ENCODE measurements around the gene EPB41.

DNA sequence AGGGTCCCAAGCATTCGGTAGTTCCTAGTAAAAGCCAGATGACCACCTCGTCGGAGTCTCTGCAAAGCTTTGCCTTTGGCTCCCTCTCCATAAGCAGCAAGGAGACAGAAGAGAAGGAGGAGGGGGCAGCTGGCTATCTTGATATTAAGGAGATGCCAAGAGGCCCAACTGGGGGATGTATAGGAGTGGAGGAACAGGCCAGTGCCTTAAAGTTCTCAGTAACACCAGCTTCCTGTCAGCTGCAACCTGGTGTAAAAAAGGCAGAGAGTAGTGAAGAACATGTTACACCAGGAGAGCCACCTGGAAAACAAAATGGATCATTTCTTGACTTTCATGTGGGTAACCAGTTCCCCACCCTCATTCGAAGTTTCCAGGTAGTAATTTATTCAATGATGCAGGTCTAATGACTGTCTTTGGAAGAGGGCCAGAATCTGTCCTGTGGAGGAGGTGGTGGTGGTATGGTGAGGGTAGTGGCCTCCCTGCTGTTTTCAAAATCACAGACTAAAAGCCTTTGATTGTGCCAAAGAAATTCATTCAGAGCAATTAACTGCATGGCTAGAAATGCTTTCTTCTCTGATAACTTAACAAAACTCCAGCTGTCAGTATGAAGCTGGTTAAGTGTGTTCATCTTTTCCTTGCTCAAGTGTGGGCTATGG, 182.0 kb downstream of the EPB41 start:
- TF ChIP-seq, protein P1, sequence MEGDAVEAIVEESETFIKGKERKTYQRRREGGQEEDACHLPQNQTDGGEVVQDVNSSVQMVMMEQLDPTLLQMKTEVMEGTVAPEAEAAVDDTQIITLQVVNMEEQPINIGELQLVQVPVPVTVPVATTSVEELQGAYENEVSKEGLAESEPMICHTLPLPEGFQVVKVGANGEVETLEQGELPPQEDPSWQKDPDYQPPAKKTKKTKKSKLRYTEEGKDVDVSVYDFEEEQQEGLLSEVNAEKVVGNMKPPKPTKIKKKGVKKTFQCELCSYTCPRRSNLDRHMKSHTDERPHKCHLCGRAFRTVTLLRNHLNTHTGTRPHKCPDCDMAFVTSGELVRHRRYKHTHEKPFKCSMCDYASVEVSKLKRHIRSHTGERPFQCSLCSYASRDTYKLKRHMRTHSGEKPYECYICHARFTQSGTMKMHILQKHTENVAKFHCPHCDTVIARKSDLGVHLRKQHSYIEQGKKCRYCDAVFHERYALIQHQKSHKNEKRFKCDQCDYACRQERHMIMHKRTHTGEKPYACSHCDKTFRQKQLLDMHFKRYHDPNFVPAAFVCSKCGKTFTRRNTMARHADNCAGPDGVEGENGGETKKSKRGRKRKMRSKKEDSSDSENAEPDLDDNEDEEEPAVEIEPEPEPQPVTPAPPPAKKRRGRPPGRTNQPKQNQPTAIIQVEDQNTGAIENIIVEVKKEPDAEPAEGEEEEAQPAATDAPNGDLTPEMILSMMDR (IDR thresholded peaks at IDR 0.05), result no peak
- TF ChIP-seq POLR2A (IDR thresholded peaks at IDR 0.05) (no peak), EP300 (IDR thresholded peaks at IDR 0.05) (no peak)
